ENCODE results near the gene C6orf136. TPM values are rescaled to one million over a fixed set of nuclear protein-coding genes. Genes with fewer than 3 reads are reported as not detected.
A peak's percentile ranks its signal among the peaks of the same experiment; 100 is the strongest.

C6orf136 gene
- total RNA-seq, 1 donor from 2014 or later: 12.0 TPM

DNA sequence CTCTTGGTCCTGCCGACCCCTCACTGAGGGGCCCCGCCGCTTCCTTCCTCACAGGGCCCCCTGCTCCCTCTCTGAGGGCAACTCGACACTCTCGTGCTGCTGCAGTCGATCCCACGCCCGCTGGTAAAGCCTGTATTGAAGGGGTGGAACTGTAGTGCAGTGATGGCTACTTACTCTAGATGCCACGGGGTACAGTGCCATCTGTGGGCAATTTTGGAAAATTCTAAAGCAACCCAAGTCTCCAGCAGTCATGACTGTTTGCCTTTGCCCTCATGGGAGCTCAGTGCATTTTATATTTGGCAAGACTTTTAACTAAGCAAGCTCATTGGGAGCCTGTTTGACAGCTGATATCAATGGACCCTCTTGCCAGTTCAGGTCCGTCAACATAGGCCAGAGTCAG is 6.5 kb upstream of the C6orf136 start:
- Mint-ChIP-seq H3K9me3 (no peaks in the 10 kb centered on the region), H3K4me3 (no peak overlapping the region), H3K36me3 (peaks cover 43% of the 10 kb centered on the region), H3K27me3 (ENCODE audit: low read depth) (no peaks in the 10 kb centered on the region), H3K4me1 (peaks cover 2% of the 10 kb centered on the region), H3K27ac (no peak overlapping the region)
- no peak for DNase-seq (ENCODE audit: low spot score in 2 of 2, unreplicated experiment in 2 of 2)
- no peak for TF ChIP-seq CTCF (IDR thresholded peaks at IDR 0.05; ENCODE audit: unreplicated experiment)

- Mint-ChIP-seq H3K4me3 (no peak overlapping the region), H3K27me3 (ENCODE audit: low read depth) (no peaks in the 10 kb centered on the region), H3K9me3 (no peaks in the 10 kb centered on the region), H3K27ac (no peak overlapping the region), H3K36me3 (peaks cover 43% of the 10 kb centered on the region), H3K4me1 (peaks cover 7% of the 10 kb centered on the region)
- DNase-seq (ENCODE audit: low spot score in 2 of 2, unreplicated experiment in 2 of 2): no peak
- no peak for TF ChIP-seq CTCF (IDR thresholded peaks at IDR 0.05; ENCODE audit: unreplicated experiment)
Measured at GRCh38 chr6:30641048-30641447, 5.9 kb upstream of the C6orf136 start.

GRCh38 chr6:30643656-30644055 is 3.3 kb upstream of the C6orf136 start:
- no peak for TF ChIP-seq CTCF (IDR thresholded peaks at IDR 0.05; ENCODE audit: unreplicated experiment)
- Mint-ChIP-seq H3K27ac (no peak overlapping the region), H3K4me1 (peaks cover 21% of the 10 kb centered on the region), H3K36me3 (peaks cover 38% of the 10 kb centered on the region), H3K9me3 (no peaks in the 10 kb centered on the region), H3K27me3 (ENCODE audit: low read depth) (no peaks in the 10 kb centered on the region), H3K4me3 (no peak overlapping the region)
- DNase-seq (ENCODE audit: low spot score in 2 of 2, unreplicated experiment in 2 of 2): no peak

GRCh38 chr6:30644769-30645168 is 2.2 kb upstream of the C6orf136 start:
- Mint-ChIP-seq H3K4me3 (no peak overlapping the region), H3K27ac (peak overlapping the region; percentile 60), H3K36me3 (peaks cover 38% of the 10 kb centered on the region)

DNA sequence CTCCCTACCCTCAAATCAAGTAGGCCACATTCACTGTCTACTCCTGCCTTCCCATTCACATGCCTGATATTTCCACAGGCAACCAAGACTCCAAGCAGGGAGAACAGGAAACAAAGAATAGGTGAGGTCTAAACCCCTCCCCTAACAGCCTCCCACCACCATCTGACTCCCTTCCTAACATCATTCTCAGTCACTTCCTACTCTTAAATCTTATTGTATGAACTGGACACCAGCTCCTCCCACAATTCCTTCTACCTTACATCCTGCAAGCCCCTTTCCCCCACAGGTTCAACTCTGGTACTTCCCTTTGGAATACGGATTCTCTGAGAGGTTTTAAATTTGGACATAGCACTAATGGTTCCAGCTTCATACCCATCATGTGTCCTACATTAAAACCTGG is 944 bp upstream of the C6orf136 start:
- H3K9me3 Mint-ChIP-seq: no peaks in the 10 kb centered on the region
- no peak for DNase-seq (ENCODE audit: low spot score in 2 of 2, unreplicated experiment in 2 of 2)
- peaks cover 32% of the 10 kb centered on the region for H3K36me3 Mint-ChIP-seq
- H3K27ac Mint-ChIP-seq: peak overlapping the region; percentile 85
- peak overlapping the region; percentile 83 for H3K4me3 Mint-ChIP-seq
- no peaks in the 10 kb centered on the region for H3K27me3 Mint-ChIP-seq (ENCODE audit: low read depth)
- TF ChIP-seq CTCF (IDR thresholded peaks at IDR 0.05; ENCODE audit: unreplicated experiment): no peak
- peaks cover 21% of the 10 kb centered on the region for H3K4me1 Mint-ChIP-seq

More at GRCh38 chr6:30644769-30645168, 2.2 kb upstream of the C6orf136 start:
- DNase-seq (ENCODE audit: low spot score in 2 of 2, unreplicated experiment in 2 of 2): no peak
- TF ChIP-seq CTCF (IDR thresholded peaks at IDR 0.05; ENCODE audit: unreplicated experiment): no peak
- Mint-ChIP-seq H3K27me3 (ENCODE audit: low read depth) (no peaks in the 10 kb centered on the region), H3K9me3 (no peaks in the 10 kb centered on the region), H3K4me1 (peaks cover 21% of the 10 kb centered on the region)

All from mesothelial cell of epicardium (in vitro differentiated cells).